IMR-90 (cell line): ENCODE results near the gene DNMT3B. TPM values are rescaled to one million over a fixed set of nuclear protein-coding genes. Genes with fewer than 3 reads are reported as not detected.

Experiments
- ATAC-seq: fragments of 200-7000 bp; cut with Tn5 transposase; 2 replicates; pipeline ENCODE4 v1.9.1; 2020; ENCODE audit warnings: low read depth, mild to moderate bottlenecking, moderate library complexity
- BruUV-seq: library from RNA; stranded (reverse); fragments of 400-500 nt; replicated peaks from 2 replicates; lab custom pipeline; 2021; lab: Mats Ljungman, UMichigan
- CTCF ChIA-PET: fragments of 300-600 bp; formaldehyde crosslinking; extraction: SDS; loops from one replicate; lab custom pipeline; 2021; ENCODE audit warnings: antibody characterized with exemption; lab: Yijun Ruan, JAX
- POLR2A ChIA-PET: fragments of 300-600 bp; sonication (Branson Sonifier 250); formaldehyde crosslinking; loops from one replicate; lab custom pipeline; 2022; ENCODE audit warnings: antibody characterized with exemption; ENCODE audit not compliant: unreplicated experiment; lab: Charles Lee
- DNase-seq: peaks from one replicate; pipeline ENCODE4 v3.0.0; 2013
- H2AFZ ChIP-seq: replicated peaks from 2 replicates; pipeline ENCODE3; 2013; ENCODE audit warnings: low read length, mild to moderate bottlenecking; ENCODE audit not compliant: poor library complexity
- H2AK5ac ChIP-seq: 2 replicates; pipeline ENCODE4 v1.6.1; 2013; ENCODE audit warnings: low read depth, low read length, inconsistent platforms
- H2AK9ac ChIP-seq: replicated peaks from 2 replicates; pipeline ENCODE3; 2013; ENCODE audit warnings: mild to moderate bottlenecking, low read depth, low read length, moderate library complexity; ENCODE audit not compliant: poor library complexity
- H2BK120ac ChIP-seq: 2 replicates; pipeline ENCODE4 v1.6.1; 2013; ENCODE audit warnings: low read depth, low read length, inconsistent platforms
- H2BK15ac ChIP-seq: 3 replicates; pipeline ENCODE4 v1.6.1; 2013; ENCODE audit warnings: low read depth, low read length, inconsistent platforms
- H2BK20ac ChIP-seq: 2 replicates; pipeline ENCODE4 v1.6.1; 2013; ENCODE audit warnings: low read depth, mild to moderate bottlenecking, inconsistent platforms, low read length, moderate library complexity
- H2BK5ac ChIP-seq: 2 replicates; pipeline ENCODE4 v1.6.1; 2013; ENCODE audit warnings: mild to moderate bottlenecking, low read depth, low read length, inconsistent platforms; ENCODE audit not compliant: poor library complexity, severe bottlenecking
- H3K14ac ChIP-seq: replicated peaks from 2 replicates; pipeline ENCODE4 v1.6.1; 2013; ENCODE audit warnings: low read depth, low read length, inconsistent platforms
- H3K18ac ChIP-seq: 2 replicates; pipeline ENCODE4 v1.6.1; 2013; ENCODE audit warnings: low read depth, low read length, control low read depth
- H3K23ac ChIP-seq: 2 replicates; pipeline ENCODE4 v1.6.1; 2013; ENCODE audit warnings: low read depth, low read length, inconsistent platforms
- H3K27ac ChIP-seq: 2 replicates; pipeline ENCODE4 v1.5.1; 2013; ENCODE audit warnings: mild to moderate bottlenecking, control low read depth, low read length; ENCODE audit not compliant: insufficient read depth
- H3K27me3 ChIP-seq: 2 replicates; pipeline ENCODE4 v1.6.1; 2013; ENCODE audit warnings: low read length; ENCODE audit not compliant: control insufficient read depth, insufficient read depth
- H3K36me3 ChIP-seq: 2 replicates; pipeline ENCODE4 v1.6.1; 2013; ENCODE audit warnings: low read length, mixed read lengths; ENCODE audit not compliant: control insufficient read depth, insufficient read depth
- H3K4ac ChIP-seq: 2 replicates; pipeline ENCODE4 v1.6.1; 2013; ENCODE audit warnings: low read depth, low read length, inconsistent platforms
- H3K4me1 ChIP-seq: 2 replicates; pipeline ENCODE4 v1.6.1; 2013; ENCODE audit warnings: low read length, mixed read lengths; ENCODE audit not compliant: control insufficient read depth, insufficient read depth
- H3K4me2 ChIP-seq: 2 replicates; pipeline ENCODE4 v1.6.1; 2013; ENCODE audit warnings: low read depth, mild to moderate bottlenecking, control low read depth, low read length, moderate library complexity
- H3K4me3 ChIP-seq: 2 replicates; pipeline ENCODE4 v1.5.1; 2013; ENCODE audit warnings: low read depth, mild to moderate bottlenecking, control low read depth, low read length, moderate library complexity; ENCODE audit not compliant: insufficient read depth
- H3K56ac ChIP-seq: 2 replicates; pipeline ENCODE4 v1.6.1; 2013; ENCODE audit warnings: low read length, inconsistent platforms; ENCODE audit not compliant: insufficient read depth; ENCODE audit errors: extremely low read depth
- H3K79me1 ChIP-seq, 2 experiments: 2 replicates each; pipeline ENCODE4 v1.6.1; 2013; ENCODE audit warnings: low read length in 2 of 2, inconsistent platforms in 1 of 2, low read depth in 1 of 2
- H3K9ac ChIP-seq: 2 replicates; pipeline ENCODE4 v1.6.1; 2013; ENCODE audit warnings: low read depth, low read length, control low read depth
- H3K9me1 ChIP-seq: 2 replicates; pipeline ENCODE4 v1.6.1; 2013; ENCODE audit warnings: low read length, inconsistent platforms; ENCODE audit not compliant: insufficient read depth
- H3K9me3 ChIP-seq: 2 replicates; pipeline ENCODE4 v1.6.1; 2013; ENCODE audit warnings: low read length; ENCODE audit not compliant: control insufficient read depth, insufficient read depth
- H4K20me1 ChIP-seq: 2 replicates; pipeline ENCODE4 v1.6.1; 2013; ENCODE audit warnings: low read length, inconsistent platforms; ENCODE audit not compliant: insufficient read depth
- H4K5ac ChIP-seq: 2 replicates; pipeline ENCODE4 v1.6.1; 2013; ENCODE audit warnings: mild to moderate bottlenecking, low read depth, low read length, control low read depth
- H4K8ac ChIP-seq, 2 experiments: 2 replicates each; pipeline ENCODE4 v1.6.1; 2013; ENCODE audit warnings: low read depth in 2 of 2, low read length in 2 of 2, control low read depth in 1 of 2, inconsistent platforms in 1 of 2
- H4K91ac ChIP-seq: 2 replicates; pipeline ENCODE4 v1.6.1; 2013; ENCODE audit warnings: low read depth, low read length, inconsistent platforms; ENCODE audit not compliant: insufficient read depth
- BHLHE40 ChIP-seq: fragments of 150-350 bp; IDR thresholded peaks from 2 replicates; pipeline ENCODE4 v1.6.1; 2016; ENCODE audit warnings: mild to moderate bottlenecking, low read depth, low read length
- CEBPB ChIP-seq: IDR thresholded peaks from 2 replicates; pipeline ENCODE4 v1.6.1; 2012; ENCODE audit warnings: low read depth, low read length, improper control_type of control experiment
- CHD1 ChIP-seq: IDR thresholded peaks from 2 replicates; pipeline ENCODE4 v1.6.1; 2012; ENCODE audit warnings: low read depth, low read length, improper control_type of control experiment
- MAFK ChIP-seq: IDR thresholded peaks from 2 replicates; pipeline ENCODE4 v1.6.1; 2012; ENCODE audit warnings: low read depth, low read length, improper control_type of control experiment
- MAZ ChIP-seq: IDR thresholded peaks from 2 replicates; pipeline ENCODE4 v1.6.1; 2012; ENCODE audit warnings: low read depth, mild to moderate bottlenecking, low read length, improper control_type of control experiment, moderate library complexity, borderline replicate concordance
- MXI1 ChIP-seq: IDR thresholded peaks from 2 replicates; pipeline ENCODE4 v1.6.1; 2012; ENCODE audit warnings: low read depth, mild to moderate bottlenecking, low read length, moderate library complexity, borderline replicate concordance
- NFE2L2 ChIP-seq: fragments of 150-350 bp; IDR thresholded peaks from 2 replicates; pipeline ENCODE4 v1.6.1; 2016; ENCODE audit warnings: low read depth, mild to moderate bottlenecking, low read length
- POLR2A ChIP-seq: IDR thresholded peaks from 2 replicates; pipeline ENCODE4 v1.6.1; 2012; ENCODE audit warnings: mild to moderate bottlenecking, low read depth, low read length
- RAD21 ChIP-seq: IDR thresholded peaks from 2 replicates; pipeline ENCODE4 v1.6.1; 2012; ENCODE audit warnings: low read length, improper control_type of control experiment
- RCOR1 ChIP-seq: IDR thresholded peaks from 2 replicates; pipeline ENCODE4 v1.6.1; 2012; ENCODE audit warnings: mild to moderate bottlenecking, low read length, improper control_type of control experiment; ENCODE audit not compliant: insufficient replicate concordance
- SMC3 ChIP-seq: fragments of 150-350 bp; IDR thresholded peaks from 2 replicates; pipeline ENCODE4 v1.6.1; 2016; ENCODE audit warnings: low read depth, mild to moderate bottlenecking, antibody characterized with exemption, low read length, moderate library complexity
- USF2 ChIP-seq: fragments of 150-350 bp; IDR thresholded peaks from 2 replicates; pipeline ENCODE4 v1.6.1; 2017; ENCODE audit warnings: mild to moderate bottlenecking, antibody characterized with exemption, low read length, low read depth
- WGBS, 2 experiments: methylation state at CpG; one replicate each; pipeline versions ENCODE4 v1.1.5 to v1.1.7; 2013; ENCODE audit warnings: missing lambda C conversion rate in 2 of 2; ENCODE audit not compliant: insufficient read length in 1 of 2; ENCODE audit errors: extremely low coverage in 2 of 2; 5-methylcytosine and 5-hydroxymethylcytosine counted together
- dilution Hi-C: fragments of 300-500 bp; cut with HindIII; formaldehyde crosslinking; loops from one replicate; pipeline ENCODE4 v1.14.3; 2018; ENCODE audit warnings: low sequenced_read_pairs; ENCODE audit not compliant: unreplicated experiment
- in situ Hi-C: fragments of 300-500 bp; cut with MboI; formaldehyde crosslinking; loops from 3 replicates; pipeline ENCODE4 v1.14.3; 2019; ENCODE audit warnings: low sequenced_read_pairs, inconsistent platforms, mixed read lengths
- intact Hi-C: fragments of 100-400 bp; cut with micrococcal nuclease; formaldehyde crosslinking; loops from 2 replicates; pipeline ENCODE4 v1.10.0; 2022
- polyA plus RNA-seq, 3 experiments: library from polyadenylated mRNA; depleted of rRNA; stranded (reverse); fragments of >200 nt; gene quantifications; 2 replicates each; pipeline ENCODE4 v1.2.3, GENCODE V29; 2012; ENCODE audit warnings: low replicate concordance in 1 of 3
- total RNA-seq: library from RNA; depleted of rRNA; stranded (reverse); fragments of >200 nt; gene quantifications from 2 replicates; pipeline ENCODE4 v1.2.3, GENCODE V29; 2012
- TF ChIP-seq, protein P1 (sequence below): conservative IDR thresholded peaks from 2 replicates; pipeline ENCODE4 v1.5.1; 2012; ENCODE audit warnings: mild to moderate bottlenecking, low read depth, low read length, improper control_type of control experiment
- TF ChIP-seq, protein P2 (sequence below): fragments of 150-350 bp; IDR thresholded peaks from 2 replicates; pipeline ENCODE4 v1.6.1; 2016; ENCODE audit warnings: low read depth, mild to moderate bottlenecking, low read length, moderate library complexity, borderline replicate concordance

The DNMT3B gene
- total and polyA plus RNA-seq, 2 of the 4 experiments (the other 2 are of a cell fraction) = 1.3 to 1.9 TPM

DNA sequence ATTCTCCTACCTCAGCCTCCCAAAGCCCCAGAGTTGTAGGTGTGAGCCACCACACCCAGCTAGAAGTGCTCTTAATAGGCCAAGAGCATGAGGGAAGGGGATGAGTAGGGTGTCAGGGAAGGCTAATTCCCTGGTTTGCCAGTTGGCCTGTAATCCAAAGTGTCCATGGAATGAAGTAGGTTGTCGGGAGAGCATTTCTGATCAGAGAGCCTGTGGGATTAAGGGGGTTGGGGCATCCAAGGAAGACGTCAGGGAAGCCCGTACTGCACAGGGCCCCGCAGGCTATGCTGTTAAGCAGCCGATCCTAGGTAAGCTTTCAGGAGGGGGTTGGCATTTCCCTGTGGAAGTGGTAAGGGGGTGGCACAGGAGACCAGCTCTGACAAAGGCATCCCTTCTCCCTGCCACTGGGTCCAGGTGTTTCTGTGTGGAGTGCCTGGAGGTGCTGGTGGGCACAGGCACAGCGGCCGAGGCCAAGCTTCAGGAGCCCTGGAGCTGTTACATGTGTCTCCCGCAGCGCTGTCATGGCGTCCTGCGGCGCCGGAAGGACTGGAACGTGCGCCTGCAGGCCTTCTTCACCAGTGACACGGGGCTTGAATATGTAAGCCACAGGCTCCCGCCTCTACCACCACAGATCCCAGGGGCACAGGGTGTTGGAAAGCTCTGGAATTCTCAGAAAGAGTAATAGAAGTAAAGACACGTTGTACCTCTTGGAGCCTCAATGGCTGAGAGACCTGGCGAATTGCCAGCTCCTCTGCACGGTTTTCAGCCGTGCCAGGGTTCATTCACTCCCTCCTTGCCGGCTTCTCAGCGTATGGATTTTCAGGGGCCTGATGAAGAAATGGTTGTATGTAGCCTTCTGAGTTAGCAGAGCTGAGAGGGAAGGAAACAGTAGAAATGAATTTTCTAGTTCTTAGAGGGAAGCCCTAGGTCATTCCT lies 36.1 kb downstream of the DNMT3B start:
- Histone ChIP-seq H2BK20ac (no peak overlapping the region), H3K14ac (no peak overlapping the region), H4K91ac (no peak overlapping the region), H3K56ac (no peak overlapping the region), H3K18ac (no peak overlapping the region), H2AK5ac (no peak overlapping the region), H3K9me3 (no peaks in the 10 kb centered on the region), H4K20me1 (no peaks in the 10 kb centered on the region), H3K4me3 (no peak overlapping the region), H2AFZ (no peak overlapping the region), H3K4me2 (no peak overlapping the region), H3K36me3 (peaks cover 21% of the 10 kb centered on the region), H3K9ac (no peak overlapping the region), H2BK5ac (no peak overlapping the region), H3K27me3 (no peaks in the 10 kb centered on the region), H3K9me1 (peaks cover 6% of the 10 kb centered on the region; the same call in 1 of the 2 replicates), H4K8ac (no peak overlapping the region), H3K4ac (no peak overlapping the region; the same call in 1 of the 2 replicates), H3K23ac (no peak overlapping the region), H2AK9ac (no peak overlapping the region), H3K27ac (no peak overlapping the region), H3K79me1 (no peaks in the 10 kb centered on the region), H4K5ac (no peak overlapping the region), H2BK15ac (no peak overlapping the region), H2BK120ac (no peak overlapping the region), H3K4me1 (peaks cover 4% of the 10 kb centered on the region; the same call in 1 of the 2 replicates)
- 68% methylated on average over 12 of the region's 23 CpGs; no CpG with 5 or more reads in 1 of the 2 experiments for WGBS, 2 experiments
- CTCF ChIA-PET = interaction anchor here (1.3 kb wide), 1 partner anchor 8 kb away, joined by 3 read pairs; no protein-coding TSS in a partner anchor
- ATAC-seq (no peak), DNase-seq (no peak)
- intact Hi-C loops (no loop called here), dilution Hi-C loops (no loop called here), in situ Hi-C loops (no loop called here)
- POLR2A ChIA-PET = no interaction called here
- no TSS peak for BruUV-seq
- TF ChIP-seq BHLHE40 (no peak), MAZ (no peak), RCOR1 (no peak), RAD21 (no peak), MXI1 (no peak), POLR2A (no peak), USF2 (no peak), NFE2L2 (no peak), SMC3 (no peak), CHD1 (no peak), CEBPB (no peak), MAFK (no peak)
- TF ChIP-seq, protein P1, sequence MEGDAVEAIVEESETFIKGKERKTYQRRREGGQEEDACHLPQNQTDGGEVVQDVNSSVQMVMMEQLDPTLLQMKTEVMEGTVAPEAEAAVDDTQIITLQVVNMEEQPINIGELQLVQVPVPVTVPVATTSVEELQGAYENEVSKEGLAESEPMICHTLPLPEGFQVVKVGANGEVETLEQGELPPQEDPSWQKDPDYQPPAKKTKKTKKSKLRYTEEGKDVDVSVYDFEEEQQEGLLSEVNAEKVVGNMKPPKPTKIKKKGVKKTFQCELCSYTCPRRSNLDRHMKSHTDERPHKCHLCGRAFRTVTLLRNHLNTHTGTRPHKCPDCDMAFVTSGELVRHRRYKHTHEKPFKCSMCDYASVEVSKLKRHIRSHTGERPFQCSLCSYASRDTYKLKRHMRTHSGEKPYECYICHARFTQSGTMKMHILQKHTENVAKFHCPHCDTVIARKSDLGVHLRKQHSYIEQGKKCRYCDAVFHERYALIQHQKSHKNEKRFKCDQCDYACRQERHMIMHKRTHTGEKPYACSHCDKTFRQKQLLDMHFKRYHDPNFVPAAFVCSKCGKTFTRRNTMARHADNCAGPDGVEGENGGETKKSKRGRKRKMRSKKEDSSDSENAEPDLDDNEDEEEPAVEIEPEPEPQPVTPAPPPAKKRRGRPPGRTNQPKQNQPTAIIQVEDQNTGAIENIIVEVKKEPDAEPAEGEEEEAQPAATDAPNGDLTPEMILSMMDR = no peak
- TF ChIP-seq, protein P2, sequence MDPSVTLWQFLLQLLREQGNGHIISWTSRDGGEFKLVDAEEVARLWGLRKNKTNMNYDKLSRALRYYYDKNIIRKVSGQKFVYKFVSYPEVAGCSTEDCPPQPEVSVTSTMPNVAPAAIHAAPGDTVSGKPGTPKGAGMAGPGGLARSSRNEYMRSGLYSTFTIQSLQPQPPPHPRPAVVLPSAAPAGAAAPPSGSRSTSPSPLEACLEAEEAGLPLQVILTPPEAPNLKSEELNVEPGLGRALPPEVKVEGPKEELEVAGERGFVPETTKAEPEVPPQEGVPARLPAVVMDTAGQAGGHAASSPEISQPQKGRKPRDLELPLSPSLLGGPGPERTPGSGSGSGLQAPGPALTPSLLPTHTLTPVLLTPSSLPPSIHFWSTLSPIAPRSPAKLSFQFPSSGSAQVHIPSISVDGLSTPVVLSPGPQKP = no peak
